Nucleus accumbens (tissue), 56 donors: ENCODE data around the gene YDJC.
"Not testable (repeated sequence)": the region's sequence is repeated elsewhere in the genome, so short reads cannot be mapped to it uniquely, and the experiment has no call there.

Experiments
- DNase-seq, 56 donors: peaks; one replicate each; lab custom pipeline; 2025; lab: John Stamatoyannopoulos, UW

The YDJC gene

GRCh38 chr22:21652010-21652546 is 22.3 kb upstream of the YDJC start:
- peak in 53 of 56 donors; percentile 17 to 92 (median 65) for DNase-seq

DNA sequence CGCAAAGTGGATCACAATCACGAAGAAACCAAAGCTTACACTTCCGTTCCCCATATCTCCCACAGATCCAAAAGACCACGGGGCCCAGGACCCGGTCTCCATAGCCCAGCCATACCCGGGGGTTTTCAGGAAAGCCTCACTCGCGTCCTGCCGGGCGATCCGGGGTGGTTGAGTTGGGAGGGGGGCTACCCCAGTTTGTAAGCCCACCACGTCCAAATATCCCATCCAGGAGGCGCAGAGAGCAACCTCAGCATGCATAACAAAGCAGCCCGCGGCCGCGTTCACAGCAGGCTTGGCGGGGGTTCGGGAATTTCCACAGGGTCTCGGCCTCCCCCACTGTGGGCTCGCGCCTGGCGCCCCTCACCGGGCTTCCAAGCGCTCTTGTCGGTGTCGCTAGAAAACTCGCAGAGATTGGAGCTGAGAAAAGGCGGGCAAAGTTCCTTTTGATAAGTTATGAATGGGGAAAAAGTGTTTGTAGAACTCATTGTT is 21.7 kb upstream of the YDJC start:
- peak in 1 of 56 donors; percentile 49 for DNase-seq

- no peak for DNase-seq
Measured at GRCh38 chr22:21650823-21651520, 21.1 kb upstream of the YDJC start.

DNA sequence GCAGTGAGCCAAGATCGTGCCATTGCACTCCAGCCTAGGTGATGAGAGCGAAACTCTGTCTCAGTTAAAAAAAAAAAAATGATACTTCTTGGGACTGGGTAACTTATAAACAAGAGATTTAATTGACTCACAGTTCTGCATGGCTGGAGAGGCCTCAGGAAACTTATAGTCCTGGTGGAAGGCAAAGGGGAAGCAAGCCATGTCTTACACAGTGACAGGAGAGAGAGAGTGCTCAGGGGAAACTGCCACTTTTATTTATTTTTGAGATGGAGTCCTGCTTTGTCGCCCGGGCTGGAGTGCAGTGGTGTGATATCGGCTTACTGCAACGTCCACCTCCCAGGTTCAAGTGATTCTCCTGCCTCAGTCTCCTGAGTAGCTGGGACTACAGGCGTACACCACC is 20.5 kb upstream of the YDJC start:
- DNase-seq, result no peak

GRCh38 chr22:21646608-21647590 is 17.1 kb upstream of the YDJC start:
- DNase-seq, result peak in 47 of 56 donors; percentile 10 to 84 (median 46)

DNA sequence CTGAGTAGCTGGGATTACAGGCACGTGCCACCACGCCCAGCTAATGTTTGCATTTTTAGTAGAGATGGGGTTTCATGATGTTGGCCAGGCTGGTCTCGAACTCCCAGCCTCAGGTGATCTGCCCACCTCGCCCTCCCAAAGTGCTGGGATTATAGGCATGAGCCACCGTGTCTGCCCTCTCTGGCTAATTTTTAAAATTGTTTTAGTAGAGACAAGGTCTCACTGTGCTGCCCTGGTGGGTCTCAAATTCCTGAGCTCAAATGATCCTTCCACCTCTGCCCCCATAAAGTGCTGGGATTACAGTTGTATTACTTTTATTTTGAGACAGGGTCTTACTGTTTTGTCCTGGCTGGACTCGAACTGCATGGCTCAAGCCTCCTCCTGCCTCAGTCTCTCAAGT is 15.7 kb upstream of the YDJC start:
- not testable (repeated sequence) for DNase-seq

DNA sequence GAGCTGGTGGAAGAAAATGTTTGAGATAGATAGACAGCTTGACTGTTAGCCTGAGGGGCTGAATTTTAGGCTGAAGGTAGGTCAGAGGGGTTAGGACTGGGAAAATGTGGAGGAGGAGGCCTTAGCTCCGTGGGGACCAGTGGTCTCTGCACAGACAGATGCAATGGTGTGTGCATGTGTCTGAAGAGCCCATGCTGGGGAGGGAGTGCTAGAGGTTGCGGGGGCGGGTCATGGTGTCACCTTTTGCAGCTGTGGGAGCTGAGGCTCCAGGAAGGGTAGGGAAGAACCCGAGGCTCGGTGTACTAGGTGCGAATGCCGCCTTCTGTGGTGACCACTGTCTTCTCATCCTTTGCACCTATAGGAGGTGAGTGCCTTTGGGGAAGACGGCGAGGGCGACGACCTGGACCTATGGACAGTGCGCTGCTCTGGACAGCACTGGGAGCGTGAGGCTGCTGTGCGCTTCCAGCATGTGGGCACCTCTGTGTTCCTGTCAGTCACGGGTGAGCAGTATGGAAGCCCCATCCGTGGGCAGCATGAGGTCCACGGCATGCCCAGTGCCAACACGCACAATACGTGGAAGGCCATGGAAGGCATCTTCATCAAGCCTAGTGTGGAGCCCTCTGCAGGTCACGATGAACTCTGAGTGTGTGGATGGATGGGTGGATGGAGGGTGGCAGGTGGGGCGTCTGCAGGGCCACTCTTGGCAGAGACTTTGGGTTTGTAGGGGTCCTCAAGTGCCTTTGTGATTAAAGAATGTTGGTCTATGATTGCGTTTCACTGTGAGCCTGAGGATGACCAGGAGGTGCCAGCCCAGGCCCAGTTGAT is 13.9 kb upstream of the YDJC start:
- DNase-seq, result no peak

GRCh38 chr22:21642584-21643448 is 13.0 kb upstream of the YDJC start:
- DNase-seq, result peak in 24 of 56 donors; percentile 5 to 59 (median 23)

GRCh38 chr22:21641789-21642583 is 12.2 kb upstream of the YDJC start, which contains the start of gene SDF2L1:
TSS of gene SDF2L1 (plus strand) at chr22:21642302. CDS start at chr22:21642337, 35 bp downstream.
- DNase-seq, result peak; percentile 74 to 98 (median 96)

DNA sequence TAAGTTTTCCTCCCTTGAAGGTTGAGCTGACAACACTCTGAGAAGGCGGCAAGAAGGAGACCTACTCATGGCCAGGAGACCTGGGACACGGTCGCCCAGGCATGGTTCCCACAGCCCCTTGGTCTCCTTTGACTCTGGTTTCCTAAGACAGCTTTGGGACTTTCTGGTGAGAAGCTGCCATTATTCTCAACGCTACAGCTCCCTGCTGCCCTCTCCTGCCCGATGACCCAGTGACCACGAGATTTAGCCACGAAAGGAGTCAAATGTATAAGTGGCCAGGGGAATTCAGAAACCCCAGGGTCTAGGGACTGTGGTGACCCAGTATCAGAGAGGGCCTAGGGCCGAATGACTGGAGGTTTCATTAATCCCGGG is 11.6 kb upstream of the YDJC start:
- DNase-seq, result peak in 23 of 56 donors; percentile 20 to 65 (median 42)

DNA sequence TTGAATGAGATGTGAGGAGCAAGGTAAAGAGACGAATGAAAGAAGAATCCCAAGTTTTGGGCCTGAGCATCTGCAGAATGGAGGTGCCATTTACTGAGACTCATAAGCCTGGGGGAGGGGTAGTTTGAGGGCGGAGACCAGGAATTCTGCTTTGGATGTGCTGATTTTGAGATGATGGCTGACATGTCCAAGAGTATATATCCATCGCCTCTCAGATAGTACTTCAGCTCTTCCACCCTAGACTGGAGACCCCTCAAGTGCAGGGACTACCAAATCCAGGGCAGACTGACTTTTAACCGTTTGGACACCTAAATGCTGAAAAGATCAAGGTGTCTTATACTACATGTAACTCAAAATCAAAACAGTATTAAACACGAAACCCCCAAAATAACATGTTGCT is 11.0 kb upstream of the YDJC start:
- no peak for DNase-seq

GRCh38 chr22:21639359-21639758 is 9.5 kb upstream of the YDJC start:
- no peak for DNase-seq

GRCh38 chr22:21637450-21637849 is 7.6 kb upstream of the YDJC start:
- DNase-seq, result not testable (repeated sequence)

DNA sequence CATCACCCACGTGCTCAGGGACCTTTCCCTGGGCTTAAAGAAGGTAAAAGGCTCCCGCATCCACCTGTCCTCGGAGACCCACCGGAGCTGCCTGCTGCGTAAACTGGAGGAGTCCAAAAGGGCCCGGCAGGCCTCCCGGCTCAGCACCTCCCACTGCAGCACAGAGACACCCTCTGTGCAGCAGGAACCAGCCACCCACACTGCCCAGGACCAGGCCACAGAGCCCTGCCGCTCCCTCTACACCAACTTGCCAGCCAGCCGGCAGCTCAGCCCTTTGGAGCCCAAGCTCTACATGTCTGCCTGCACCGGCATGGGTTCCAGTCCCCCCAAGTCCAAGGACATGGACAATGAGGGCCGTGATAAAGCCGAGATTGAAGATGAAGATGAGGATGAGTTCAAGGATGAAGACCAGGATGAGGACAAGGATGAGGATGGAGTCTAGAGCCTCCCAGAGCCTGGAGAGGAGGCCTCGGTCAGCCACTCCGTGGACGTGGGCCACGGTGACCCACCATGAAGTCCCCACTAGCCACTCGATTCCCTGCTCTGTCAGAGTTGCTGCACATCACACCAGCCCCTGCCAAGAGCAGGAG is 6.9 kb upstream of the YDJC start:
- no peak for DNase-seq

- no peak for DNase-seq
Measured at GRCh38 chr22:21635771-21636510, 6.1 kb upstream of the YDJC start.

- no peak for DNase-seq
Measured at GRCh38 chr22:21634844-21635243, 5.0 kb upstream of the YDJC start.

DNA sequence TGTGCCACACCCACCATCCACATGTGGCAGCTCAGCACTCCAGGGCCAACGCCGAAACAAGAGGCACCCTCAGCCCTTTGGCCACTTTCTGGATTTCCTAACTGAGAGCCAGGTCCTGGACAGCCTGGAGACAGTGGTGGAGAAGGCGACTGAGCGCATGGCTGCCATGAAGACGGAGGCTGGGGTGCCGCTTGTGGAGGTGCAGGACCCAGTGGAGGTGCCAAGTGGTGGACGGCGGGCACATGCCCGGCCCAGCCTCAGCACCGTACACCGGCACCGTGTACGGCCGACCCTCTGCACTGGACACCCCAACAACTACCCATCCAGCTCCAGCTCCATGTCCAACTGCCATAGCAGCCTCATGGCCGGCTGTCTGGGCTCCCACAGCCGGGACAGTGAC is 4.3 kb upstream of the YDJC start:
- DNase-seq, result no peak
